Right cardiac atrium (tissue), 5 donors: Measurements from ENCODE around the gene MEGF11. TPM values are rescaled to one million over a fixed set of nuclear protein-coding genes. Genes with fewer than 3 reads are reported as not detected.
"Not testable (repeated sequence)": the region's sequence is repeated elsewhere in the genome, so short reads cannot be mapped to it uniquely, and the experiment has no call there.

ENCODE experiments used
- ATAC-seq, 2 donors: fragments of 200-7000 bp; cut with Tn5 transposase; one replicate each; pipeline versions ENCODE4 v1.8.0 to v1.9.1; 2020; ENCODE audit warnings: moderate library complexity in 2 of 2, mild to moderate bottlenecking in 1 of 2
- DNase-seq, 3 donors: peaks; one replicate each; pipeline ENCODE4 v3.0.0-alpha.2; 2020
- H3K27ac ChIP-seq: one replicate; pipeline ENCODE4 v1.5.1; 2013; ENCODE audit warnings: mild to moderate bottlenecking, low read length, control low read depth, moderate library complexity
- H3K27me3 ChIP-seq: one replicate; pipeline ENCODE4 v1.6.1; 2013; ENCODE audit not compliant: control insufficient read depth, insufficient read depth
- H3K4me1 ChIP-seq: one replicate; pipeline ENCODE4 v1.6.1; 2013; ENCODE audit warnings: low read length; ENCODE audit not compliant: control insufficient read depth, insufficient read depth
- H3K4me3 ChIP-seq: one replicate; pipeline ENCODE4 v1.5.1; 2013; ENCODE audit warnings: low read length, control low read depth
- H3K9me3 ChIP-seq: one replicate; pipeline ENCODE4 v1.6.1; 2013; ENCODE audit warnings: low read length; ENCODE audit not compliant: control insufficient read depth
- WGBS: extraction: QIAGEN DNeasy Blood & Tissue Kit; methylation state at CpG from one replicate; pipeline ENCODE4 v1.1.7; 2013; 5-methylcytosine and 5-hydroxymethylcytosine counted together
- intact Hi-C, 4 donors: fragments of 100-400 bp; cut with DNase I; formaldehyde crosslinking; loops; one replicate each; pipeline versions ENCODE4 v1.11.0 to v1.14.0; 2022 to 2023
- polyA plus RNA-seq: library from polyadenylated mRNA; stranded (reverse); fragments of 200-250 nt; gene quantifications from one replicate; pipeline ENCODE4 v1.2.3, GENCODE V29; 2013
- total RNA-seq, 4 donors: library from RNA; stranded (reverse); fragmentation: NEBNext Ultra II Directional; extraction: Animal tissue kit (Norgen Biotek cat#: 25700); gene quantifications; one replicate each; pipeline ENCODE4 v1.2.1, GENCODE V29; 2021
- donor health status: healthy with polysubstance abuse.
- donor health status: DM: no; HTN: yes; CAD: no.
- donor health status: DM: no; HTN: no; CAD: no.
- donor health status: DM: no; HTN: yes; CAD: no; lungs with severe emphysema.
- donor health status: DM: yes; HTN: yes; CAD: no.

The MEGF11 gene
- total and polyA plus RNA-seq, 5 donors: 0.08 to 0.11 (median 0.11) TPM; not detected in 2

DNA sequence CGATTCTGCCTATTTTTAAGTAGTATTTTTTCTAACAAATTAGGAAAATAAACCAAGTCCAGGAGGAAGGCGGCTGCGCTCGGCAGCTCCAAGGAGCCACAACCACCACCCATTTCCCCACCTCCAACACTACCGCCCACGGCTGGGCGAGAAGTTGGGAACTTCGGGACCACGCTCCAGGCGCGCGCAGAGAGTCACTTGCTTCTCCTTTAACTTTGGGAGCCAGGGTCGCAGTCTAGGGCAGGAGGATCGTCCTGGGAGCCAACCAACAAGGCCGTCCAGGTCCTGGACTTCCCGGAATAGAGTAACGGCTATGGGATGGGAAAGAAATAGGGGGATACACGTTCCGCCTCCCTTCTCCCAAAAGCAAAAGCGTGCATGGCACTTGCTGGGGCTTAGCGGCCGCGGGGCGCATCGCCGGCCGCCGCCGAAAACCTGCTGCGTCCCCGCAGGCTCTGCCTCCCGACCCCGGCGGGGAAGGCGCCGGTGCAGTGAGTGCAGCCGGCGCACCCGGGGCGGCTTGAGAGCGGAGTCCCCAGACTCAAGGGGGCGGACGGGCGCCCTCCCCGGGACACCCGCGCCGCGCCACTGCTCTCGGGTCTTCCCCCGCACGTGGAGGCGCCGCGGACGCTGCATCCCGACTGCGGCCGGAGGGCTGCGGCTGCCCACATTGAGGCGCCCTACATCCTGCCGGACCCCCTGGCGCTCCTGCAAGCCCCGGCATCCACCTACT is 699 bp downstream of the MEGF11 start:
- peak; percentile 32 to 35 for ATAC-seq
- Histone ChIP-seq H3K4me1 (peaks cover 2% of the 10 kb centered on the region), H3K4me3 (peak overlapping the region; percentile 40), H3K9me3 (no peaks in the 10 kb centered on the region), H3K27me3 (no peaks in the 10 kb centered on the region), H3K27ac (no peak overlapping the region)
- intact Hi-C loops: loop anchor here in 1 of 4 donors (10.0 kb wide), 1 partner anchor 62 kb away; no protein-coding TSS in a partner anchor
- WGBS: under 1% methylated on average over 64 of the region's 64 CpGs
- DNase-seq: peak in 1 of 3 donors; percentile 53

DNA sequence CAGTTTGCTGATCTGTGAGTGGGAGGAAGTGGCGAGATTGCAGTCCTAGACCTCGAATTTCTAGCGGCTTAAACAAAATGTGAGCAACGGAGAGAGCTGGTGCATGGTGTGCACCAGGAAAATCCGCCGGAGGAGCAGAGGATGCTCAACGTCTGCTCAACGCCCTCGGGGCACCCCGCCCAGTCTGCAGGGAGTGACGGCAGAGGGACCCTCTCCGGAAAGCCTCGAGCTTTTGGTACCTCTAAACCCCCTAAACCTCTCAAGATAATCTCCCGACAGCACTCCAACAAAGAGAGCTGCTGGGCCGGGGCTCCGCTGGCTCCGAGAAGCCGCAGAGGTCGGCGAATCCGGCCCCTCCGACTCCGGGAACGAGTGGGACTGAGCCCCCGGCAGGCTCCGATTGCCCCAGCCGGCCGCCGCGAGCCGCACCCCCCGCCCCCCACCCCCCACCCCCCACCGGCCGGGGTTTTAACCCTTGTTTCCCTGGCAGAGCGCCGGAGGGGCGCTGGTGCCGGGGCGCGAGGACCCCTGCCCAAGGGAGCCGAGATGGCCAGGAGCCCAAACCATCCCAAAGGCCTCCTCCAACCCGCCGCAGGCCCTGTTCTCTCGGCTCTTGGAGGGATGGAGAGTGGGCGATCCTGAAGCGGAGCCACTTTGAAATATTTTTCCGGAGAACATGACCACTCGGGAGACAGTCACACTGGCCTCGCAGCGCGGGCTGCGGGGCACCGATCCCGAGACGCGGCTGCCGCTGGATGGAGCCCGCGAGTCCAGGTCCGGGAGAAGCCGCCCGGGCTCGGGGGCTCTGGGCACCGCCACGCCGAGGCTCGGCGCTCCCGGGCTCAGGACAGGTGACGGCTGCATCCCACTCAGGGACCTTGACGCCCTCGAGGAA is 1.5 kb downstream of the MEGF11 start:
- DNase-seq (peak; percentile 53 to 85 (median 84)), ATAC-seq (peak; percentile 79 to 87)
- intact Hi-C loops: loop anchor here in 1 of 4 donors (10.0 kb wide), 1 partner anchor 63 kb away; no protein-coding TSS in a partner anchor
- peaks cover 2% of the 10 kb centered on the region for H3K4me1 ChIP-seq
- H3K4me3 ChIP-seq: peak overlapping the region; percentile 40
- 5% methylated on average over 72 of the region's 72 CpGs for WGBS
- H3K27me3 ChIP-seq: no peaks in the 10 kb centered on the region
- H3K9me3 ChIP-seq: no peaks in the 10 kb centered on the region
- no peak overlapping the region for H3K27ac ChIP-seq

DNA sequence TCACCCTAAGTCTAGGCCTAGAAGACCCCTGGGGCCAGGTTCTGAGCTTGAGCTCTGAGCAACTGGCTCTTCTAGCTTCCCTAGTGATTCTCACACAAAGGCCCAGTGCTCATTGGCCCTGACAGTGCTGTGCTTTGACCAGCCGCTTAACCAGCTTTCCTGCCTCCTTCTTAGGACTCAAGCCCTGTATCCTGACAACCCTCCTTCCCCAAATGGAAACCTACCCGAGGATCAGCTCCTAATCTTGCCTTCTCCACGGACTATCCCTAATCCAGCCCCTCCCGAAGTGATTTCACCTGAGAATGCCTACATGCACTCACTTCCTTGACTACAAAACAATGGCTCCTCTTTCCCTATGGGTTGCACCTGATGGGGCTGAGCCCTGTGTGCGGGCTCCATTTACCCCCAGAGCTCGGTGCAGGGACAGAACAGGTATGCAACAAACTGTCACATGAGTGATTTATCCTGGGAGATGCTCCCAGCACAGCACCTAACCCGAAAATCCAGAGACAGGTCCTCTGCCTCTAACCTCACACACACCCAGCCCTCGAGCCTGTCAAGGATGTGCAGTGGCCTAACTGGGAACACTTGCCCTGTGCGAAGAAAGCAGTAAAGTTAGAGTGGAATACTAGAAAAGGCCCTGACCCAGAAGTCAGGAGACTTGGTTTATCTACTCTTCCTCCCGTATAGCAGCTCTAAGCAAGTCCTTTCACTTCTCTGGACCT is 2.3 kb downstream of the MEGF11 start:
- Histone ChIP-seq H3K4me1 (peaks cover 2% of the 10 kb centered on the region), H3K4me3 (no peak overlapping the region), H3K27me3 (no peaks in the 10 kb centered on the region), H3K27ac (no peak overlapping the region), H3K9me3 (no peaks in the 10 kb centered on the region)
- ATAC-seq (no peak), DNase-seq (no peak)
- intact Hi-C loops: loop anchor here in 1 of 4 donors (10.0 kb wide), 1 partner anchor 64 kb away; no protein-coding TSS in a partner anchor
- WGBS: 74% methylated on average over 10 of the region's 10 CpGs

DNA sequence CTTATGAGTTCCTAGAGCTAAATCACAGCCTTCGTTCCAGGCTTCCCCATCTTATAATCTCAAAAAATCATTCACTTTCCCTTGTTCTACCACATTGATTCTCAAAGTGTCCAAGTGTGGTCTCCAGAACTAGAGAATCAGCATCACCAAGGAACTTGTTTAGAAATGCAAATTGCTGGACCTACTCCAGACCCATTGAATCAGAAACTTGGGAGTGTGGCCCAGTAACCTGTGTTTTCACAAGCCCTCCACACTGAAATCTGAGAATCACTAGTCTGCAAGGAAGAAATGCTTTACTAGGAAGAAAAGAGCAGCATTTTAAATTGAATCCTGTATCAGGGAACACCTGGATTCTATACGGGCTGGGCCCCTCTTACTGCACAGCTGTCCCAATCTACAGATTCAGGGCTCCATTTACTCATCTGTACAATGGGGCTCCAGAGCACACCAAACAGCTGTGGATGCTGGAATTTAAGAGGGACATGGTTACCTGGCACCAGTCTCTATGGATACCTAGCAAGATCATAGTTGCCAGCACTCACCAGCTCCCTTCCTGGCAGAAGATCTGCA is 3.9 kb downstream of the MEGF11 start:
- intact Hi-C loops: loop anchor here in 1 of 4 donors (10.0 kb wide), 1 partner anchor 65 kb away; no protein-coding TSS in a partner anchor
- 91% methylated on average over 2 of the region's 2 CpGs for WGBS
- H3K4me1 ChIP-seq: peaks cover 2% of the 10 kb centered on the region
- H3K27me3 ChIP-seq: no peaks in the 10 kb centered on the region
- H3K27ac ChIP-seq: no peak overlapping the region
- DNase-seq (no peak), ATAC-seq (no peak)
- H3K9me3 ChIP-seq: no peaks in the 10 kb centered on the region
- no peak overlapping the region for H3K4me3 ChIP-seq

DNA sequence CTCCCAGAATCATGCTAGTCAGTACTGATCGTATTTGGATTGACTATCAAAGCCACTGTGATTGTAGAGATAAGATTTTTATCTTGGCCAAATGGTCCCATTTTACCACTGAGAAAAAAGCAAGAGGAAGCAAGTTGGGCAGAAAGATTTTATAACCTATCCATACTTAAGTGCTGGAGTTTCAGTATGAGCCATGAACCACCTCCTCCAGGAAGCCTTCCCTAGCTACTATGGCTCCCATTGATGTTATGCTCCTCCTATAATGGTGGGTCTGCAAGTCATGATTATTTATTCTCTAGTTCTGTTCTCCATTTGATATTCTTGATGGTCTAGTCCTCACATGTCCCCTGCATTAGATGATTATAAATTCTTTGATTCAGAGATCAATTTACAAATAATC is 6.6 kb downstream of the MEGF11 start:
- ATAC-seq: no peak
- Histone ChIP-seq H3K27me3 (no peaks in the 10 kb centered on the region), H3K27ac (no peak overlapping the region), H3K9me3 (no peaks in the 10 kb centered on the region), H3K4me1 (no peaks in the 10 kb centered on the region), H3K4me3 (no peak overlapping the region)
- intact Hi-C loops: no loop called here
- WGBS: 70% methylated on average over 1 of the region's 1 CpG
- DNase-seq: no peak

DNA sequence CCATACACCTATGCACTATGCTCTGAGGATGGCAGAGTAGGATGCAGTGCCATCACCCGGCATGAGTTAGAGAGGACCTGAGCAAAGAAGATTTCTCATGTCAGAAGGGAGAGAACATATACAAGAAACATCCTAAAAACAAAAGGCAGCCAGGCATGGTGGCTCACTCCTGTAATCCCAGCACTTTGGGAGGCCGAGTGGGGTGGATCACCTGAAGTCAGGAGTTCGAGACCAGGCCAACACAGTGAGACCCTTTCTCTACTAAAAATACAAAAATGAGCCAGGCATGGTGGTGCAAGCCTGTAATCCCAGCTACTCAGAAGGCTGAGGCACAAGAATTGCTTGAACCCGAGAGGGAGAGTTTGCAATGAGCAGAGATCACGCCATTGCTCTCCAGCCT is 7.7 kb downstream of the MEGF11 start:
- ATAC-seq, H3K9me3 ChIP-seq, intact Hi-C loops, H3K4me3 ChIP-seq, H3K27me3 ChIP-seq, H3K4me1 ChIP-seq, DNase-seq, H3K27ac ChIP-seq: not testable (repeated sequence)
- WGBS: 84% methylated on average over 5 of the region's 5 CpGs

DNA sequence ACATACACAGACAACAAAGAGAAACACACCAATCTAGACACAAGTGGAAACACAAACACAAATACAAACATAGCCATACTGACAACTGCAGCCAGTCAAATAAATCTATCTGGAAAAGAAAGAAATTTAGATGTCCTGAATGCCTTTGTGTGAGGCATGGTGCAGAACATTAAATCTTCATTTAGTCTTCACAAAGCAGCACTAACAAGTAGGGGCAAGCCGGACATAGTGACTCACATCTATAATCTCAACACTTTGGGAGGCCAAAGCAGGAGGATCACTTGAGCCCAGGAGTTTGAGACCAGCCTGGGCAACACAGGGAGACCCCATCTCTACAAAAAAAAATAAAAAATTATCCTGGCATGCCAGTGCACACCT is 11.7 kb downstream of the MEGF11 start:
- H3K9me3 ChIP-seq: no peaks in the 10 kb centered on the region
- H3K4me1 ChIP-seq: no peaks in the 10 kb centered on the region
- H3K27ac ChIP-seq: no peak overlapping the region
- 48% methylated on average over 1 of the region's 1 CpG for WGBS
- H3K27me3 ChIP-seq: no peaks in the 10 kb centered on the region
- no peak for ATAC-seq
- no peak for DNase-seq
- intact Hi-C loops: no loop called here
- H3K4me3 ChIP-seq: no peak overlapping the region

DNA sequence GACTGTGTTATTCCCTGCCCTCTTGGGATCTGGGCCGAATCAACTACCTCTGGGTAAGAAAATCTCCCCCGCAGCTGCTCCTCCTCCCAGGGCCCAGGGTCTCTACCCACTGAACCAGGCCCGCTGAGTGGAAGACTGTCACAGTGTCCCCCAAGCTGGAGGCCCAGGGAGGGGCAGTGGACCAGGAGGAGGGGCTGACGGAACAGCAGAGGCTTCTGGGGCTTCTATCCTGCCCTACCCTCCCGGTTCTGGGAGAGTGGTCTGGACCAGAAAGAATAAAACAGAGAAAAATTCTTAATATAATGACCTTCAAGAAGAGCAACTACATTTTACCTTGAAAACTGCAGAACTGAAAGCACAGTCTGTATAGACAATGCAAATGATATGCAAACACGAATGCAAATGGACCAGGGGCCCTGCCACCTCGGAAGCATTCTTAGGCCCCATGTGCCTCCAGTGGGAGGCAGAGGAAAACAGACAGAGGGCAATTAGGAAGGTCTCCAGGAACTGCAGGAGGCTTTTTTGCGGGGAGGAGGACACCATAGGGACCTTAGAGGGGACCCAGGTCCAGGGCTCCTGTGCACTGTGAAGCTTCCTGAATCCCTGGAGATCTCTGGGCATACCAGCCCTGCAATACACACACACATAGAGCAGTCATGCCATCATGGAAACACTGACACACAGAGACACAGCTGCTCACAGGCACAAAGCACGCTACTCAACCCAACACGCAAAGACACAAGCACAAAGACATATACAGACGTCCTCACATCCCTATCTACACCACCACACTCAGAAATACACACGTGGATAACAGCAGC is 12.3 kb downstream of the MEGF11 start:
- H3K4me1 ChIP-seq: no peaks in the 10 kb centered on the region
- intact Hi-C loops: no loop called here
- no peaks in the 10 kb centered on the region for H3K27me3 ChIP-seq
- no peak overlapping the region for H3K4me3 ChIP-seq
- no peak overlapping the region for H3K27ac ChIP-seq
- no peak for ATAC-seq
- H3K9me3 ChIP-seq: no peaks in the 10 kb centered on the region
- WGBS: 77% methylated on average over 12 of the region's 12 CpGs
- DNase-seq: no peak

DNA sequence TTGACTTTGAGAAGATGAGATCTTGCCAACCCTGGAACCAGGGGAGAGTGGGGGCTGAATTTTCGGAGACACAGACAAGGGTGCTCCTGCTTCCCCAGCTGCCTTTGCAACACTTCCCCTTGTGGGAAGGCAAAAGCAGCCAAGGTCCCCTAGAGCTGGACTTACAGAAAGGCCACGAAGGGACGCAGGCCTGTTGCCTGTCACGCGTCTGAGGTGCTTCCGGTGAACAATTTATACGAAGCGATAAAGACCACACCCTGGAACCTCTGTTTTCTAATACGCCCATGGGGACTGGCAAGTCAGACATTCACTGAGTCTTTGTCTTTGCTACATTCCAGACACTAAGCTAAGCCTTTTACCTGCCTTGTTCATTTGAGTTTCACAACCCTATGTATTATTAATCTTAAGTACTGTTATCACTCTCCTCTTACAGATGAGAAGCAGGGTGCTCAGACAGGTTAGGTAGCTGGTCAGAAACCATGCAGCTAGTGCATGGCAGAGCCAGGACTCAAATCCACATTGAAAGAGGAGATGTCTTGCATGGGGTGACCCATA is 13.2 kb downstream of the MEGF11 start:
- H3K27ac ChIP-seq: no peak overlapping the region
- no peaks in the 10 kb centered on the region for H3K9me3 ChIP-seq
- 77% methylated on average over 9 of the region's 9 CpGs for WGBS
- no peak for ATAC-seq
- H3K4me3 ChIP-seq: no peak overlapping the region
- intact Hi-C loops: no loop called here
- H3K27me3 ChIP-seq: no peaks in the 10 kb centered on the region
- H3K4me1 ChIP-seq: no peaks in the 10 kb centered on the region
- no peak for DNase-seq

DNA sequence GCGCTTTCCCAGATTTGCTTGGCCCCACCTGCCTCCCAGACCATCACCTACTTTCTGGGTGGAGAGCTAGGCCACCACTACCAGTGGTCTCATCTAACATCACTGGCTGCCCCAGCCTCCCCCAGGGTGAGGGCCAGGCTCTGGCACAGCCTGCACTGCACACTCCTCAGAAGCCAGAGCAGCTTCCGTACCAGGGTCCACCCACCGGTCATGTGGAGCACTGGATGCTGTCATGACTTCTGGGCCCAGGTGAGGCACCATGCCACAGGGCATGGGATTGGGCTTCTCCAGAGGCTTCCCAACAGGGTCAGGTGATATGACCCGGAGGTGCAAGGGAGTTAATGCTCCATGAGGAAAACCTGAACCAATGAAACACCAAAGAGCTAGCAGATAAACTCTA is 14.0 kb downstream of the MEGF11 start:
- ATAC-seq (no peak), DNase-seq (no peak)
- intact Hi-C loops: no loop called here
- Histone ChIP-seq H3K27ac (no peak overlapping the region), H3K9me3 (no peaks in the 10 kb centered on the region), H3K27me3 (no peaks in the 10 kb centered on the region), H3K4me3 (no peak overlapping the region), H3K4me1 (no peaks in the 10 kb centered on the region)
- 91% methylated on average over 4 of the region's 4 CpGs for WGBS
